Panc1 (cell line): ENCODE results near the gene OR10D3. TPM values are rescaled to one million over a fixed set of nuclear protein-coding genes. Genes with fewer than 3 reads are reported as not detected.
"Not testable (repeated sequence)": the region's sequence is repeated elsewhere in the genome, so short reads cannot be mapped to it uniquely, and the experiment has no call there.

Experiments
- ATAC-seq: fragments of 200-7000 bp; cut with Tn5 transposase; 2 replicates; pipeline ENCODE4 v1.9.1; 2020; ENCODE audit warnings: mild to moderate bottlenecking, moderate library complexity
- BruUV-seq: library from RNA; stranded (reverse); fragments of 400-500 nt; replicated peaks from 2 replicates; lab custom pipeline; 2021; lab: Mats Ljungman, UMichigan
- CTCF ChIA-PET: fragments of 300-600 bp; sonication (Branson Sonifier 250); formaldehyde crosslinking; loops from one replicate; lab custom pipeline; 2022; ENCODE audit warnings: antibody characterized with exemption; lab: Charles Lee
- POLR2A ChIA-PET: fragments of 300-600 bp; sonication (Branson Sonifier 250); formaldehyde crosslinking; loops from one replicate; lab custom pipeline; 2022; ENCODE audit warnings: antibody characterized with exemption; lab: Charles Lee
- DNase-seq: peaks from one replicate; pipeline ENCODE4 v3.0.0-alpha.2; 2010; ENCODE audit warnings: low read depth, low spot score
- H3K27ac ChIP-seq: 2 replicates; pipeline ENCODE4 v1.5.1; 2011; ENCODE audit warnings: mild to moderate bottlenecking, low read length, inconsistent platforms
- H3K27me3 ChIP-seq: fragments of 200-500 bp; sonication (Bioruptor generic); 2 replicates; pipeline ENCODE4 v1.6.0; 2014; ENCODE audit warnings: low read length, inconsistent platforms; ENCODE audit not compliant: control insufficient read depth, insufficient read depth
- H3K36me3 ChIP-seq: fragments of 200-500 bp; sonication (Bioruptor generic); 2 replicates; pipeline ENCODE4 v1.5.1; 2014; ENCODE audit warnings: inconsistent platforms, mild to moderate bottlenecking, low read length, moderate library complexity; ENCODE audit not compliant: control insufficient read depth, insufficient read depth
- H3K4me1 ChIP-seq: 2 replicates; pipeline ENCODE4 v1.5.1; 2011; ENCODE audit warnings: inconsistent platforms, mild to moderate bottlenecking, low read length, moderate library complexity; ENCODE audit not compliant: control insufficient read depth, insufficient read depth
- H3K4me3 ChIP-seq, 2 experiments: 2 replicates each; pipeline ENCODE4 v1.5.1; 2011 to 2012; ENCODE audit warnings: low read depth in 2 of 2, low read length in 2 of 2, mild to moderate bottlenecking in 2 of 2, inconsistent platforms in 1 of 2, moderate library complexity in 1 of 2
- H3K9me3 ChIP-seq: fragments of 200-500 bp; sonication (Bioruptor generic); 2 replicates; pipeline ENCODE4 v1.5.1; 2014; ENCODE audit warnings: low read depth, mild to moderate bottlenecking, inconsistent platforms, low read length, moderate library complexity; ENCODE audit not compliant: control insufficient read depth, insufficient read depth
- POLR2AphosphoS5 ChIP-seq: IDR thresholded peaks from 2 replicates; pipeline ENCODE4 v1.6.1; 2012; ENCODE audit warnings: mild to moderate bottlenecking, low read depth, low read length, moderate library complexity
- SIN3A ChIP-seq: IDR thresholded peaks from 2 replicates; pipeline ENCODE4 v1.6.1; 2012; ENCODE audit warnings: low read depth, mild to moderate bottlenecking, low read length, moderate library complexity, borderline replicate concordance; ENCODE audit not compliant: insufficient read depth
- TCF7L2 ChIP-seq: IDR thresholded peaks from 2 replicates; pipeline ENCODE4 v1.6.1; 2011; ENCODE audit warnings: mild to moderate bottlenecking, low read depth, low read length, inconsistent platforms
- in situ Hi-C: cut with HindIII; loops from 2 replicates; pipeline ENCODE4 v1.10.0; 2016; ENCODE audit warnings: low sequenced_read_pairs, low pct_unique_long_range_greater_than_20kb
- intact Hi-C: fragments of 100-400 bp; cut with micrococcal nuclease; formaldehyde crosslinking; loops from one replicate; pipeline ENCODE4 v1.10.0; 2022; ENCODE audit not compliant: unreplicated experiment
- total RNA-seq: library from RNA; stranded (reverse); gene quantifications from one replicate; pipeline ENCODE4 v1.2.1, GENCODE V29; 2021; ENCODE audit not compliant: unreplicated experiment
- TF ChIP-seq, protein P1 (sequence below): fragments of 450-650 bp; IDR thresholded peaks from 2 replicates; pipeline ENCODE4 v1.5.1; 2017; ENCODE audit warnings: mild to moderate bottlenecking
- TF ChIP-seq, protein P2 (sequence below), 2 experiments: IDR thresholded peaks; 2 replicates each; pipeline ENCODE4 v1.6.1; 2011 to 2012; ENCODE audit warnings: low read depth in 2 of 2, control low read depth in 1 of 2, low read length in 1 of 2, mild to moderate bottlenecking in 1 of 2, moderate library complexity in 1 of 2; ENCODE audit not compliant: insufficient read depth in 1 of 2

The OR10D3 gene
- total RNA-seq, 1 experiment from 2014 or later = not detected

DNA sequence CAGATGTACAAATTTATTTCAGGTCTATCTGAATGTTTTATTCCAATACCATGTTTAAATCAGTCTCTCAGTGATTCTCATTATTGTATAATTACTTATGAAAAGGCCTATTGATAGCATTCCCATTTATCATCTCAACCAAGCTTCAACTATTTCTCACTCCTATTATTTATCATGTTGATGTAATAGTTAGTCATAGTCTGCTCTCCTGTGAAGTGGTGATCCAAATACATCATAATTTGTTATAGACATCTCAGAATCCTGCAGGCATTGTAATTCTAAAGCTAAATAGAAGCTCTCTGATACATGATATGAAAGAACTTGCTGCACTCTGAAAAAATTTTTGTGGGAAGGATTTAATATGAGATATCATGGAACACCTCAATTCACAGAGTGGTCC is 36.0 kb downstream of the OR10D3 start:
- ChIA-PET POLR2A (no interaction called here), CTCF (no interaction called here)
- no peak overlapping the region for H3K27ac ChIP-seq
- intact Hi-C loops = no loop called here
- in situ Hi-C loops = no loop called here
- TF ChIP-seq TCF7L2 = no peak
- TF ChIP-seq, protein P1, sequence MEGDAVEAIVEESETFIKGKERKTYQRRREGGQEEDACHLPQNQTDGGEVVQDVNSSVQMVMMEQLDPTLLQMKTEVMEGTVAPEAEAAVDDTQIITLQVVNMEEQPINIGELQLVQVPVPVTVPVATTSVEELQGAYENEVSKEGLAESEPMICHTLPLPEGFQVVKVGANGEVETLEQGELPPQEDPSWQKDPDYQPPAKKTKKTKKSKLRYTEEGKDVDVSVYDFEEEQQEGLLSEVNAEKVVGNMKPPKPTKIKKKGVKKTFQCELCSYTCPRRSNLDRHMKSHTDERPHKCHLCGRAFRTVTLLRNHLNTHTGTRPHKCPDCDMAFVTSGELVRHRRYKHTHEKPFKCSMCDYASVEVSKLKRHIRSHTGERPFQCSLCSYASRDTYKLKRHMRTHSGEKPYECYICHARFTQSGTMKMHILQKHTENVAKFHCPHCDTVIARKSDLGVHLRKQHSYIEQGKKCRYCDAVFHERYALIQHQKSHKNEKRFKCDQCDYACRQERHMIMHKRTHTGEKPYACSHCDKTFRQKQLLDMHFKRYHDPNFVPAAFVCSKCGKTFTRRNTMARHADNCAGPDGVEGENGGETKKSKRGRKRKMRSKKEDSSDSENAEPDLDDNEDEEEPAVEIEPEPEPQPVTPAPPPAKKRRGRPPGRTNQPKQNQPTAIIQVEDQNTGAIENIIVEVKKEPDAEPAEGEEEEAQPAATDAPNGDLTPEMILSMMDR = no peak
- no peak for TF ChIP-seq POLR2AphosphoS5
- TF ChIP-seq, protein P2, sequence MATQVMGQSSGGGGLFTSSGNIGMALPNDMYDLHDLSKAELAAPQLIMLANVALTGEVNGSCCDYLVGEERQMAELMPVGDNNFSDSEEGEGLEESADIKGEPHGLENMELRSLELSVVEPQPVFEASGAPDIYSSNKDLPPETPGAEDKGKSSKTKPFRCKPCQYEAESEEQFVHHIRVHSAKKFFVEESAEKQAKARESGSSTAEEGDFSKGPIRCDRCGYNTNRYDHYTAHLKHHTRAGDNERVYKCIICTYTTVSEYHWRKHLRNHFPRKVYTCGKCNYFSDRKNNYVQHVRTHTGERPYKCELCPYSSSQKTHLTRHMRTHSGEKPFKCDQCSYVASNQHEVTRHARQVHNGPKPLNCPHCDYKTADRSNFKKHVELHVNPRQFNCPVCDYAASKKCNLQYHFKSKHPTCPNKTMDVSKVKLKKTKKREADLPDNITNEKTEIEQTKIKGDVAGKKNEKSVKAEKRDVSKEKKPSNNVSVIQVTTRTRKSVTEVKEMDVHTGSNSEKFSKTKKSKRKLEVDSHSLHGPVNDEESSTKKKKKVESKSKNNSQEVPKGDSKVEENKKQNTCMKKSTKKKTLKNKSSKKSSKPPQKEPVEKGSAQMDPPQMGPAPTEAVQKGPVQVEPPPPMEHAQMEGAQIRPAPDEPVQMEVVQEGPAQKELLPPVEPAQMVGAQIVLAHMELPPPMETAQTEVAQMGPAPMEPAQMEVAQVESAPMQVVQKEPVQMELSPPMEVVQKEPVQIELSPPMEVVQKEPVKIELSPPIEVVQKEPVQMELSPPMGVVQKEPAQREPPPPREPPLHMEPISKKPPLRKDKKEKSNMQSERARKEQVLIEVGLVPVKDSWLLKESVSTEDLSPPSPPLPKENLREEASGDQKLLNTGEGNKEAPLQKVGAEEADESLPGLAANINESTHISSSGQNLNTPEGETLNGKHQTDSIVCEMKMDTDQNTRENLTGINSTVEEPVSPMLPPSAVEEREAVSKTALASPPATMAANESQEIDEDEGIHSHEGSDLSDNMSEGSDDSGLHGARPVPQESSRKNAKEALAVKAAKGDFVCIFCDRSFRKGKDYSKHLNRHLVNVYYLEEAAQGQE (IDR thresholded peaks at IDR 0.05; ENCODE audit: insufficient read depth in 1 of 2, low read depth in 2 of 2, low read length in 1 of 2) = no peak
- TF ChIP-seq SIN3A = no peak
- ATAC-seq (no peak), DNase-seq (no peak)
- no peaks in the 10 kb centered on the region for H3K27me3 ChIP-seq
- no TSS peak for BruUV-seq
- H3K4me3 ChIP-seq = no peak overlapping the region
- no peaks in the 10 kb centered on the region for H3K36me3 ChIP-seq
- no peaks in the 10 kb centered on the region for H3K9me3 ChIP-seq
- no peaks in the 10 kb centered on the region for H3K4me1 ChIP-seq

DNA sequence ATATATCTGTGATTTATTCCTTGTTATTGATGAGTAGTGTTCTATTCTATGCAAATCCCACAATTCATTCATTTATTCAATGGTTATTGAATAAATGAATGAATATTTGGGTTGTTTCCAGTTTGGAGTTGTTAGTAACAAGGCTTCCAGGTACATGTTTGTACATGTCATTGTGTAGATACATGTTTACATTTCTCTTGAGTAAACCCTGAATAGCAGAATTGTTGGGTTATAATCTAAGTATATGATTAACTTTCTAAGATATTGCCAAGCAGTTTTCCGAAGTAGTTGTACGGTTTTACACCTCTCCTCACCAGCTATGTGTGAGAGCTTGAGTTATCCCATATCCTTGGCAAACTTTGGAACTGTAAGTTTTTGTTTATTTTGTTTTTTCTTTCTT is 39.3 kb downstream of the OR10D3 start:
- BruUV-seq = no TSS peak
- Histone ChIP-seq H3K36me3 (no peaks in the 10 kb centered on the region), H3K9me3 (no peaks in the 10 kb centered on the region), H3K4me3 (no peak overlapping the region), H3K27me3 (no peaks in the 10 kb centered on the region), H3K4me1 (no peaks in the 10 kb centered on the region), H3K27ac (no peak overlapping the region)
- TF ChIP-seq, protein P1 = no peak
- TF ChIP-seq, protein P2 (IDR thresholded peaks at IDR 0.05; ENCODE audit: insufficient read depth in 1 of 2, low read depth in 2 of 2, low read length in 1 of 2) = no peak
- TF ChIP-seq TCF7L2 (no peak), SIN3A (no peak)
- ATAC-seq (no peak), DNase-seq (no peak)
- POLR2A ChIA-PET = no interaction called here
- intact Hi-C loops = no loop called here
- CTCF ChIA-PET = no interaction called here
- in situ Hi-C loops = no loop called here

DNA sequence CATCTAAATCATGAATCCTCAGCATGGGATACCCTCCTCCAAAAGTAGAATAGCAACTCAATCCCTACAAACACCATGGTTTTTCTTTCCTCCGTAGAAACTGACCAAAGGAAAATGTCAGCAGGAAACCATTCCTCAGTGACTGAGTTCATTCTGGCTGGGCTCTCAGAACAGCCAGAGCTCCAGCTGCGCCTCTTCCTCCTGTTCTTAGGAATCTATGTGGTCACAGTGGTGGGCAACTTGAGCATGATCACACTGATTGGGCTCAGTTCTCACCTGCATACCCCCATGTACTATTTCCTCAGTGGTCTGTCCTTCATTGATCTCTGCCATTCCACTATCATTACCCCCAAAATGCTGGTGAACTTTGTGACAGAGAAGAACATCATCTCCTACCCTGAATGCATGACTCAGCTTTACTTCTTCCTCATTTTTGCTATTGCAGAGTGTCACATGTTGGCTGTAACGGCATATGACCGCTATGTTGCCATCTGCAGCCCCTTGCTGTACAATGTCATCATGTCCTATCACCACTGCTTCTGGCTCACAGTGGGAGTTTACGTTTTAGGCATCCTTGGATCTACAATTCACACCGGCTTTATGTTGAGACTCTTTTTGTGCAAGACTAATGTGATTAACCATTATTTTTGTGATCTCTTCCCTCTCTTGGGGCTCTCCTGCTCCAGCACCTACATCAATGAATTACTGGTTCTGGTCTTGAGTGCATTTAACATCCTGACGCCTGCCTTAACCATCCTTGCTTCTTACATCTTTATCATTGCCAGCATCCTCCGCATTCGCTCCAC is 41.7 kb downstream of the OR10D3 start:
- H3K36me3 ChIP-seq, H3K4me3 ChIP-seq, in situ Hi-C loops, H3K9me3 ChIP-seq, H3K27ac ChIP-seq, intact Hi-C loops, BruUV-seq, POLR2A ChIA-PET, H3K4me1 ChIP-seq, CTCF ChIA-PET, H3K27me3 ChIP-seq, ATAC-seq, DNase-seq: not testable (repeated sequence)
